GM21576 (cell line): ENCODE measurements around the gene MED20.

Experiments
- ATAC-seq: cut with Tn5 transposase; IDR thresholded peaks from one replicate; pipeline ENCODE4 v1.9.1; 2021; ENCODE audit warnings: mild to moderate bottlenecking, moderate library complexity; ENCODE audit not compliant: unreplicated experiment

The MED20 gene

GRCh38 chr6:41859356-41859755 lies 61.6 kb downstream of the MED20 start:
- no peak for ATAC-seq

GRCh38 chr6:41858703-41859102 lies 62.2 kb downstream of the MED20 start:
- no peak for ATAC-seq
